Neural progenitor cell (in vitro differentiated cells): ENCODE results near the gene SUGT1. TPM values are rescaled to one million over a fixed set of nuclear protein-coding genes. Genes with fewer than 3 reads are reported as not detected.

Experiments used
- DNase-seq: peaks from one replicate; pipeline ENCODE4 v3.0.0-alpha.2; 2016; ENCODE audit warnings: low spot score
- H2AFZ ChIP-seq: fragments of 200-600 bp; sonication (generic); replicated peaks from 2 replicates; pipeline ENCODE4 v1.6.1; 2016; ENCODE audit warnings: antibody characterized with exemption
- H3F3A ChIP-seq: fragments of 200-600 bp; sonication (generic); 2 replicates; pipeline ENCODE4 v1.6.1; 2016; ENCODE audit warnings: antibody characterized with exemption, low read depth
- H3K27ac ChIP-seq: fragments of 200-600 bp; sonication (generic); 2 replicates; pipeline ENCODE4 v1.5.1; 2016; ENCODE audit warnings: mild to moderate bottlenecking
- H3K27me3 ChIP-seq: fragments of 200-600 bp; sonication (generic); 2 replicates; pipeline ENCODE4 v1.6.1; 2016; ENCODE audit warnings: mild to moderate bottlenecking, moderate library complexity
- H3K36me3 ChIP-seq: fragments of 200-600 bp; sonication (generic); 2 replicates; pipeline ENCODE4 v1.5.1; 2016
- H3K4me1 ChIP-seq: fragments of 200-600 bp; sonication (generic); 2 replicates; pipeline ENCODE4 v1.6.1; 2016; ENCODE audit warnings: mixed run types
- H3K4me2 ChIP-seq: fragments of 200-600 bp; sonication (generic); 2 replicates; pipeline ENCODE4 v1.6.1; 2016
- H3K4me3 ChIP-seq: fragments of 200-600 bp; sonication (generic); 2 replicates; pipeline ENCODE4 v1.5.1; 2016
- H3K79me2 ChIP-seq: fragments of 200-600 bp; sonication (generic); 2 replicates; pipeline ENCODE4 v1.6.1; 2016; ENCODE audit warnings: low read depth
- H3K9ac ChIP-seq: fragments of 200-600 bp; sonication (generic); 2 replicates; pipeline ENCODE4 v1.6.1; 2016
- H3K9me3 ChIP-seq: fragments of 200-600 bp; sonication (generic); 2 replicates; pipeline ENCODE4 v1.5.1; 2016; ENCODE audit warnings: low read depth
- H4K20me1 ChIP-seq: fragments of 200-600 bp; sonication (generic); 2 replicates; pipeline ENCODE4 v1.6.1; 2016; ENCODE audit warnings: low read depth
- H3K27ac Mint-ChIP-seq: 3 replicates; pipeline ENCODE4 v1.8.0; 2021; ENCODE audit warnings: mixed read lengths
- H3K27me3 Mint-ChIP-seq: 2 replicates; pipeline ENCODE4 v1.8.0; 2022; ENCODE audit warnings: low read depth, mild to moderate bottlenecking, inconsistent platforms, moderate library complexity, mixed read lengths; ENCODE audit not compliant: insufficient read depth
- H3K36me3 Mint-ChIP-seq: 3 replicates; pipeline ENCODE4 v1.8.0; 2021; ENCODE audit warnings: mixed read lengths
- H3K4me1 Mint-ChIP-seq: 3 replicates; pipeline ENCODE4 v1.8.0; 2021; ENCODE audit warnings: mixed read lengths
- H3K4me3 Mint-ChIP-seq: 3 replicates; pipeline ENCODE4 v1.8.0; 2021; ENCODE audit warnings: mild to moderate bottlenecking, moderate library complexity, mixed read lengths
- H3K9me3 Mint-ChIP-seq: 3 replicates; pipeline ENCODE4 v1.8.0; 2020; ENCODE audit warnings: mixed read lengths
- EZH2 ChIP-seq: fragments of 200-600 bp; sonication (generic); IDR thresholded peaks from 2 replicates; pipeline ENCODE4 v1.6.1; 2017; ENCODE audit warnings: antibody characterized with exemption, mild to moderate bottlenecking, moderate library complexity
- EZH2phosphoT487 ChIP-seq: fragments of 200-600 bp; sonication (generic); IDR thresholded peaks from 2 replicates; pipeline ENCODE4 v1.6.1; 2017; ENCODE audit warnings: antibody characterized with exemption
- total RNA-seq: library from RNA; depleted of rRNA; stranded (reverse); fragments of >200 nt; gene quantifications from 2 replicates; pipeline ENCODE4 v1.2.3, GENCODE V29; 2015; ENCODE audit warnings: low replicate concordance
- TF ChIP-seq, protein P1 (sequence below): fragments of 200-600 bp; sonication (generic); IDR thresholded peaks from 2 replicates; pipeline ENCODE4 v1.5.1; 2017; ENCODE audit warnings: antibody characterized with exemption, mild to moderate bottlenecking

SUGT1 gene
- total RNA-seq, 1 donor from 2014 or later, result 67.0 TPM

DNA sequence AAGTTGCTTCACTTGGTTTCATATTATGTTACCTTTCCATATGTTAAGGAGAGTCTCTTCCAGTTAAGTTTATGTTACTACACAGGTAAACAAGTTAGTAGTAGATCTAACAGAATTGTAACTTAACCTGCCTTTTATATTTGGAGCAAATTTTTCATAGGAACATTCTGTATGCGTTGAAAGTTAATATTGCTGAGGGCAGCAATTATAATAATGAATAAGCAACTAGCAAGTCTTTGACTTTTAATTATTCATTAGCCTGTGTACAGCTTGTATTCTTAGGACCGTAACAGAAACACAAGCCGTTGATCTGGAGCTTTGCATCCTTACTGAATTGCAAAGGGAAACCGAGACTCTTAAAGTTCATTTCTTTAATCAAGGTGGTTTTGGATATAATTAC, 11.6 kb downstream of the SUGT1 start:
- Mint-ChIP-seq H3K4me3 (no peak overlapping the region), H3K27ac (no peak overlapping the region), H3K36me3 (peaks cover 19% of the 10 kb centered on the region), H3K9me3 (no peaks in the 10 kb centered on the region), H3K27me3 (no peaks in the 10 kb centered on the region), H3K4me1 (no peaks in the 10 kb centered on the region)
- H3K9me3 ChIP-seq, result no peaks in the 10 kb centered on the region
- peaks cover 28% of the 10 kb centered on the region for H3K36me3 ChIP-seq
- no peak overlapping the region for H3K27ac ChIP-seq
- H3K4me2 ChIP-seq, result no peak overlapping the region
- no peaks in the 10 kb centered on the region for H3K79me2 ChIP-seq
- H3K4me3 ChIP-seq, result no peak overlapping the region
- no peaks in the 10 kb centered on the region for H4K20me1 ChIP-seq
- H3F3A ChIP-seq, result peaks cover 7% of the 10 kb centered on the region
- H3K4me1 ChIP-seq, result no peaks in the 10 kb centered on the region
- DNase-seq, result no peak
- no peak for TF ChIP-seq EZH2
- no peak overlapping the region for H3K9ac ChIP-seq
- no peak overlapping the region for H2AFZ ChIP-seq
- H3K27me3 ChIP-seq, result no peaks in the 10 kb centered on the region

- Histone ChIP-seq H4K20me1 (no peaks in the 10 kb centered on the region), H3K4me1 (no peaks in the 10 kb centered on the region), H3K9ac (no peak overlapping the region), H3K4me3 (no peak overlapping the region), H3K36me3 (peaks cover 26% of the 10 kb centered on the region), H2AFZ (no peak overlapping the region), H3K4me2 (no peak overlapping the region), H3K27me3 (no peaks in the 10 kb centered on the region), H3K9me3 (no peaks in the 10 kb centered on the region), H3K27ac (no peak overlapping the region), H3F3A (peaks cover 7% of the 10 kb centered on the region), H3K79me2 (no peaks in the 10 kb centered on the region)
- Mint-ChIP-seq H3K36me3 (peaks cover 16% of the 10 kb centered on the region), H3K27me3 (no peaks in the 10 kb centered on the region), H3K4me3 (no peak overlapping the region), H3K27ac (no peak overlapping the region), H3K9me3 (no peaks in the 10 kb centered on the region), H3K4me1 (no peaks in the 10 kb centered on the region)
- DNase-seq, result peak; percentile 23
- TF ChIP-seq EZH2, result no peak
- TF ChIP-seq, protein P1, sequence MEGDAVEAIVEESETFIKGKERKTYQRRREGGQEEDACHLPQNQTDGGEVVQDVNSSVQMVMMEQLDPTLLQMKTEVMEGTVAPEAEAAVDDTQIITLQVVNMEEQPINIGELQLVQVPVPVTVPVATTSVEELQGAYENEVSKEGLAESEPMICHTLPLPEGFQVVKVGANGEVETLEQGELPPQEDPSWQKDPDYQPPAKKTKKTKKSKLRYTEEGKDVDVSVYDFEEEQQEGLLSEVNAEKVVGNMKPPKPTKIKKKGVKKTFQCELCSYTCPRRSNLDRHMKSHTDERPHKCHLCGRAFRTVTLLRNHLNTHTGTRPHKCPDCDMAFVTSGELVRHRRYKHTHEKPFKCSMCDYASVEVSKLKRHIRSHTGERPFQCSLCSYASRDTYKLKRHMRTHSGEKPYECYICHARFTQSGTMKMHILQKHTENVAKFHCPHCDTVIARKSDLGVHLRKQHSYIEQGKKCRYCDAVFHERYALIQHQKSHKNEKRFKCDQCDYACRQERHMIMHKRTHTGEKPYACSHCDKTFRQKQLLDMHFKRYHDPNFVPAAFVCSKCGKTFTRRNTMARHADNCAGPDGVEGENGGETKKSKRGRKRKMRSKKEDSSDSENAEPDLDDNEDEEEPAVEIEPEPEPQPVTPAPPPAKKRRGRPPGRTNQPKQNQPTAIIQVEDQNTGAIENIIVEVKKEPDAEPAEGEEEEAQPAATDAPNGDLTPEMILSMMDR, result peak; percentile 67
Measured at GRCh38 chr13:52665325-52665724, 12.7 kb downstream of the SUGT1 start.

DNA sequence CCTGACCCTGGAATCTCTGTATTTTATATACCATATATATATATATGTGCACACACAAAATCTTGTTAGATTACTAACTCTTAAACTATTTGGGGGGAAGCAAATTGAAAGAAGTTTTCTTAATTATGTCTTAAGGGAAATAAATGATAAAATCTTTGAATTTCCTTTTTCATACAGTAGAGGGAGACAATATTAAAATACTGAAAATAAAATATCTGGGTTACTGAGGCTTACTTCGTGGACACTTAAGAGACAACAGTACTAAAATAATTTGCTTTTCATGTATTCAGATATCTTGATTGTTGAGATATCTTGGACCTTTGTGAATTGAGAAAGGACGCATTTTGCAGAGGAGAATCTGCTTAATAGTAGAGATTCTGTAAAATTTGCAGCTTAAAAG, 17.0 kb downstream of the SUGT1 start:
- H3F3A ChIP-seq, result no peaks in the 10 kb centered on the region
- H4K20me1 ChIP-seq, result no peaks in the 10 kb centered on the region
- H3K9me3 Mint-ChIP-seq, result no peaks in the 10 kb centered on the region
- no peak overlapping the region for H3K9ac ChIP-seq
- no peaks in the 10 kb centered on the region for H3K4me1 ChIP-seq
- no peak overlapping the region for H3K4me3 Mint-ChIP-seq
- H3K27me3 Mint-ChIP-seq, result no peaks in the 10 kb centered on the region
- H3K36me3 Mint-ChIP-seq, result peaks cover 11% of the 10 kb centered on the region
- peaks cover 11% of the 10 kb centered on the region for H3K79me2 ChIP-seq
- H3K4me2 ChIP-seq, result no peak overlapping the region
- H3K9me3 ChIP-seq, result no peaks in the 10 kb centered on the region
- H3K27ac Mint-ChIP-seq, result no peak overlapping the region
- no peaks in the 10 kb centered on the region for H3K4me1 Mint-ChIP-seq
- no peaks in the 10 kb centered on the region for H3K27me3 ChIP-seq
- TF ChIP-seq EZH2phosphoT487 (no peak), EZH2 (no peak)
- TF ChIP-seq, protein P1, result no peak
- no peak overlapping the region for H3K27ac ChIP-seq
- no peak for DNase-seq
- no peak overlapping the region for H2AFZ ChIP-seq
- peaks cover 9% of the 10 kb centered on the region for H3K36me3 ChIP-seq
- no peak overlapping the region for H3K4me3 ChIP-seq

DNA sequence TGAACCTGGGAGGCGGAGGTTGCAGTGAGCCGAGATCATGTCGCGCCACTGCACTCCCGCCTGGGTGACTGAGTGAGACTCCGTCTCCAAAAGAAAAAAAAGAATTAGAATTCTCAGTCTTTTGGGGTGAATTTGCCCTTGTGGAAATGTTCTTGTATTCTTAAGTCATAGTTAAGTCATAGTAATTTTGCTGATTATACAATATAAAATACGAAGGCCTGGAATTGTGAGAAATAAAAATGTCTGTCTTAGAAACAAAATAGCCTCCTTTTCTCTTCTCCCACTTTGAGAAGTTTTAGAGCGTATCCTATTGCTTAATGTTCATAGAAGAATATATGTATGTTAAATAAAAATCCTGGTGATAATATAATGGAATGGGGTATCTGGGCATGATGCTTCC, 18.1 kb downstream of the SUGT1 start:
- H3K9ac ChIP-seq, result no peak overlapping the region
- no peaks in the 10 kb centered on the region for H3K27me3 ChIP-seq
- H3K9me3 ChIP-seq, result no peaks in the 10 kb centered on the region
- Mint-ChIP-seq H3K4me1 (no peaks in the 10 kb centered on the region), H3K4me3 (no peak overlapping the region), H3K9me3 (no peaks in the 10 kb centered on the region), H3K36me3 (peaks cover 8% of the 10 kb centered on the region), H3K27ac (no peak overlapping the region), H3K27me3 (peaks cover 4% of the 10 kb centered on the region)
- peaks cover 11% of the 10 kb centered on the region for H3K79me2 ChIP-seq
- no peaks in the 10 kb centered on the region for H3F3A ChIP-seq
- TF ChIP-seq EZH2 (no peak), EZH2phosphoT487 (no peak)
- TF ChIP-seq, protein P1, result no peak
- H2AFZ ChIP-seq, result no peak overlapping the region
- no peak overlapping the region for H3K4me3 ChIP-seq
- H3K36me3 ChIP-seq, result peaks cover 8% of the 10 kb centered on the region
- H4K20me1 ChIP-seq, result no peaks in the 10 kb centered on the region
- no peak overlapping the region for H3K4me2 ChIP-seq
- DNase-seq, result no peak
- H3K27ac ChIP-seq, result no peak overlapping the region
- H3K4me1 ChIP-seq, result no peaks in the 10 kb centered on the region
